Endothelial cell of umbilical vein (primary cell): ENCODE results near the gene SPOCD1.

Experiments used
- CTCF ChIP-seq, 2 donors: IDR thresholded peaks; 1 replicate in 1 of 2; 2 replicates in 1 of 2; pipeline ENCODE4 v1.5.1; 2011; ENCODE audit warnings: low read length in 2 of 2, mild to moderate bottlenecking in 2 of 2, moderate library complexity in 2 of 2, control low read depth in 1 of 2, inconsistent platforms in 1 of 2, low read depth in 1 of 2; ENCODE audit not compliant: insufficient read depth in 1 of 2; ENCODE audit errors: extremely low read depth in 1 of 2
- FOS ChIP-seq: IDR thresholded peaks from 2 replicates; pipeline ENCODE4 v1.6.1; 2011; ENCODE audit warnings: mild to moderate bottlenecking, low read length, moderate library complexity, borderline replicate concordance; ENCODE audit not compliant: insufficient read depth

GRCh38 chr1:31787261-31787660 lies 28.6 kb downstream of the SPOCD1 start:
- TF ChIP-seq CTCF (IDR thresholded peaks at IDR 0.05; ENCODE audit: extremely low read depth in 1 of 2, insufficient read depth in 1 of 2, low read depth in 1 of 2, low read length in 2 of 2) (no peak), FOS (no peak)
